Measurements from ENCODE around the gene RBM12.

GRCh38 chr20:35697696-35698297 lies 33.1 kb upstream of the RBM12 start:
- TF ChIP-seq POLR2A (IDR thresholded peaks at IDR 0.05) (no peak), CTCF (IDR thresholded peaks at IDR 0.05) (no peak)

All from tibial nerve (tissue), 3 donors.